Measurements from ENCODE around the gene ANKHD1. TPM values are rescaled to one million over a fixed set of nuclear protein-coding genes. Genes with fewer than 3 reads are reported as not detected.

The ANKHD1 gene
- total and polyA plus RNA-seq, 9 of the 15 experiments (the other 6 are each of a cell fraction or from before 2014, with no cell fraction given) = 38.9 to 138 (median 78.7) TPM

GRCh38 chr5:140549237-140550144 is 147.9 kb downstream of the ANKHD1 start (continued):
- TF ChIP-seq RAD21 (CRISPR knock-in tag; conservative IDR thresholded peaks at IDR 0.05 in 1 of 2, IDR thresholded peaks at IDR 0.05 in 1 of 2) (no peak), ZFP91 (CRISPR knock-in tag; IDR thresholded peaks at IDR 0.05) (no peak), SP1 (CRISPR knock-in tag; IDR thresholded peaks at IDR 0.05) (no peak), ATF4 (CRISPR knock-in tag; IDR thresholded peaks at IDR 0.05) (peak; percentile 43; the same call in 1 of the 2 replicates), ESRRA (IDR thresholded peaks at IDR 0.05; ENCODE audit: borderline replicate concordance, low read depth) (no peak), SETDB1 (IDR thresholded peaks at IDR 0.05; ENCODE audit: low read length) (no peak), NR2F6 (CRISPR knock-in tag; IDR thresholded peaks at IDR 0.05) (0 out of 2 replicates have a peak, but pooled peaks have one; percentile 56), ZNF766 (CRISPR knock-in tag; conservative IDR thresholded peaks at IDR 0.05) (no peak), THRB (CRISPR knock-in tag; conservative IDR thresholded peaks at IDR 0.05) (peak; percentile 73; the same call in 1 of the 2 replicates), POLR2A (conservative IDR thresholded peaks at IDR 0.05) (peak; percentile 46), ZNF57 (CRISPR knock-in tag; IDR thresholded peaks at IDR 0.05) (no peak), CHAMP1 (IDR thresholded peaks at IDR 0.05) (no peak)
